SK-N-SH (cell line): Measurements from ENCODE around the gene ITGAE. TPM values are rescaled to one million over a fixed set of nuclear protein-coding genes. Genes with fewer than 3 reads are reported as not detected.
"Not testable (repeated sequence)": the region's sequence is repeated elsewhere in the genome, so short reads cannot be mapped to it uniquely, and the experiment has no call there.

Source experiments
- CTCF ChIA-PET: fragments of 300-600, 350-600 bp; formaldehyde crosslinking; extraction: SDS; loops from one replicate; lab custom pipeline; 2021; lab: Yijun Ruan, JAX
- POLR2A ChIA-PET: fragments of 350-600 bp; sonication (Branson Sonifier 250); formaldehyde crosslinking; extraction: SDS; loops from one replicate; lab custom pipeline; 2020; ENCODE audit warnings: antibody characterized with exemption, inconsistent platforms; lab: Yijun Ruan, JAX
- DNase-seq: peaks from one replicate; pipeline ENCODE4 v3.0.0; 2012
- H2AFZ ChIP-seq: fragments of 200-600 bp; sonication (generic); 2 replicates; pipeline ENCODE4 v1.8.1; 2016; ENCODE audit warnings: antibody characterized with exemption, mild to moderate bottlenecking, low read depth
- H3F3A ChIP-seq: fragments of 200-600 bp; sonication (generic); replicated peaks from 2 replicates; pipeline ENCODE3; 2016; ENCODE audit warnings: antibody characterized with exemption, mild to moderate bottlenecking; ENCODE audit not compliant: insufficient read depth
- H3K27ac ChIP-seq, 2 experiments: fragments of 200-500 bp in 1 of 2; fragments of 200-600 bp in 1 of 2; sonication (Bioruptor generic) in 1 of 2; sonication (generic), shearing (Covaris generic) in 1 of 2; 2 replicates each; pipeline versions ENCODE4 v1.5.1 to v1.6.1; 2014 to 2016; ENCODE audit warnings: low read depth in 2 of 2, inconsistent platforms in 1 of 2, low read length in 1 of 2, mild to moderate bottlenecking in 1 of 2, mixed read lengths in 1 of 2
- H3K27me3 ChIP-seq: fragments of 200-600 bp; sonication (generic), shearing (Covaris generic); 2 replicates; pipeline ENCODE4 v1.6.1; 2016; ENCODE audit warnings: mixed run types; ENCODE audit not compliant: insufficient read depth
- H3K36me3 ChIP-seq, 2 experiments: fragments of 200-500 bp in 1 of 2; fragments of 200-600 bp in 1 of 2; sonication (Bioruptor generic) in 1 of 2; sonication (generic) in 1 of 2; replicated peaks in 1 of 2; 2 replicates each; pipeline versions ENCODE3 to v1.5.1; 2014 to 2016; ENCODE audit warnings: low read length in 1 of 2, mild to moderate bottlenecking in 1 of 2; ENCODE audit not compliant: insufficient read depth in 2 of 2, control insufficient read depth in 1 of 2
- H3K4me1 ChIP-seq, 2 experiments: fragments of 200-500 bp in 1 of 2; fragments of 200-600 bp in 1 of 2; sonication (Bioruptor generic) in 1 of 2; sonication (generic), shearing (Covaris generic) in 1 of 2; 2 replicates each; pipeline versions ENCODE4 v1.5.1 to v1.6.1; 2014 to 2016; ENCODE audit warnings: low read depth in 1 of 2, low read length in 1 of 2, mixed run types in 1 of 2; ENCODE audit not compliant: insufficient read depth in 2 of 2, control insufficient read depth in 1 of 2
- H3K4me2 ChIP-seq: fragments of 200-600 bp; sonication (generic), shearing (Covaris generic); 2 replicates; pipeline ENCODE4 v1.6.1; 2017; ENCODE audit warnings: mixed run types
- H3K4me3 ChIP-seq, 2 experiments: fragments of 200-500 bp in 1 of 2; fragments of 200-600 bp in 1 of 2; sonication (Bioruptor generic) in 1 of 2; sonication (generic), shearing (Covaris generic) in 1 of 2; 2 replicates each; pipeline versions ENCODE4 v1.5.1 to v1.8.1; 2014 to 2016; ENCODE audit warnings: low read depth in 2 of 2, inconsistent platforms in 1 of 2, low read length in 1 of 2, mild to moderate bottlenecking in 1 of 2, mixed read lengths in 1 of 2, moderate library complexity in 1 of 2
- H3K79me2 ChIP-seq: fragments of 200-600 bp; sonication (generic); 2 replicates; pipeline ENCODE4 v1.8.1; 2017; ENCODE audit warnings: mild to moderate bottlenecking; ENCODE audit not compliant: insufficient read depth
- H3K9ac ChIP-seq: fragments of 200-600 bp; sonication (generic); 2 replicates; pipeline ENCODE4 v1.6.1; 2017; ENCODE audit warnings: mixed run types
- H3K9me2 ChIP-seq: fragments of 200-600 bp; sonication (generic); 2 replicates; pipeline ENCODE4 v1.6.1; 2017; ENCODE audit warnings: mixed run types
- H3K9me3 ChIP-seq: fragments of 200-600 bp; sonication (generic); 2 replicates; pipeline ENCODE4 v1.6.1; 2017; ENCODE audit warnings: mixed run types, mild to moderate bottlenecking, moderate library complexity
- H4K20me1 ChIP-seq: fragments of 200-600 bp; sonication (generic); 2 replicates; pipeline ENCODE4 v1.6.1; 2017; ENCODE audit warnings: mild to moderate bottlenecking, mixed run types; ENCODE audit not compliant: insufficient read depth
- FOSL2 ChIP-seq: IDR thresholded peaks from 2 replicates; pipeline ENCODE4 v1.4.0; 2012; ENCODE audit warnings: low read depth, mild to moderate bottlenecking, moderate library complexity, borderline replicate concordance
- GATA2 ChIP-seq: sonication (generic); formaldehyde crosslinking; IDR thresholded peaks from 2 replicates; pipeline ENCODE4 v1.5.0; 2020; ENCODE audit warnings: mild to moderate bottlenecking, missing genetic modification reagents
- JUND ChIP-seq: IDR thresholded peaks from 2 replicates; pipeline ENCODE4 v1.4.0; 2012
- MEF2A ChIP-seq: IDR thresholded peaks from 2 replicates; pipeline ENCODE4 v1.4.0; 2012; ENCODE audit warnings: low read depth, borderline replicate concordance
- MXI1 ChIP-seq: IDR thresholded peaks from 2 replicates; pipeline ENCODE4 v1.6.1; 2012; ENCODE audit warnings: mild to moderate bottlenecking, low read depth, low read length, improper control_type of control experiment
- NRF1 ChIP-seq: IDR thresholded peaks from 2 replicates; pipeline ENCODE4 v1.6.1; 2012; ENCODE audit warnings: low read depth, mild to moderate bottlenecking, low read length
- SIN3A ChIP-seq: IDR thresholded peaks from 2 replicates; pipeline ENCODE4 v1.6.1; 2012; ENCODE audit warnings: low read depth, mild to moderate bottlenecking, low read length, moderate library complexity, borderline replicate concordance
- WGBS: methylation state at CpG from one replicate; pipeline ENCODE4 v1.1.6; 2017; ENCODE audit warnings: low lambda C conversion rate; 5-methylcytosine and 5-hydroxymethylcytosine counted together
- polyA plus RNA-seq, 3 experiments: library from polyadenylated mRNA; depleted of rRNA; stranded (reverse); fragments of >200 nt; gene quantifications; 2 replicates each; pipeline ENCODE4 v1.2.3, GENCODE V29; 2012
- TF ChIP-seq, protein P1 (sequence below): IDR thresholded peaks from 2 replicates; pipeline ENCODE4 v1.6.1; 2012; ENCODE audit warnings: mild to moderate bottlenecking, low read depth, low read length, moderate library complexity
- TF ChIP-seq, protein P2 (sequence below): IDR thresholded peaks from 2 replicates; pipeline ENCODE4 v1.4.0; 2012; ENCODE audit warnings: low read depth, borderline replicate concordance
- TF ChIP-seq, protein P3 (sequence below): fragments of 200-600 bp; sonication (generic); IDR thresholded peaks from 2 replicates; pipeline ENCODE4 v1.6.1; 2017; ENCODE audit warnings: antibody characterized with exemption, mild to moderate bottlenecking, moderate library complexity
- TF ChIP-seq, protein P4 (sequence below): IDR thresholded peaks from 2 replicates; pipeline ENCODE4 v1.4.0; 2012; ENCODE audit warnings: low read depth
- TF ChIP-seq, protein P5 (sequence below): fragments of 150-350 bp; IDR thresholded peaks from 2 replicates; pipeline ENCODE4 v1.6.1; 2017; ENCODE audit warnings: antibody characterized with exemption, low read length, low read depth, borderline replicate concordance

Gene ITGAE
- polyA plus RNA-seq, 1 of the 3 experiments (the other 2 are of a cell fraction) = 56.7 TPM

DNA sequence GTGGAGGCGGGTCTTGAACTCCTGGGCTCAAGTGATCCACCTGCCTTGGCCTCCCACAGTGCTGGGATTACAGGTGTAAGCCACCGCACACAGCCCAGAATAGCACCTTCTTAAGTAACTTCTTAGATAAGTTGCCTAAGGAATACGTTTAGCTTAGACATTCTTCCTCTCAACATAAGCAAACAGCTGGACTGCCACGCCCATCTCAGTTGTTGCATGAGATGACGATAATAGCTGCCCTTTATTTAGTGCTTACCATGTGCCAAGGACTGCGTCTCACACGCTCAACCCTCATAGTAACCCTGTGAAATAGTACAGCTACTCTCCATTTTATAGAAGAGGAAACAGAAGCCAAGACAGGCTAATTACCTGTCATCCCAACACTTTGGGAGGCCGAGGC is 65.5 kb downstream of the ITGAE start:
- POLR2A ChIA-PET = no interaction called here
- Histone ChIP-seq H3F3A (no peaks in the 10 kb centered on the region), H3K27ac (no peak overlapping the region), H4K20me1 (no peaks in the 10 kb centered on the region), H3K27me3 (no peaks in the 10 kb centered on the region), H2AFZ (no peak overlapping the region), H3K9me3 (no peaks in the 10 kb centered on the region), H3K9me2 (no peaks in the 10 kb centered on the region), H3K9ac (no peak overlapping the region), H3K4me1 (peaks cover 0 to 4% of the 10 kb centered on the region in 2 experiments; a peak in 1 of 4 replicates)
- TF ChIP-seq MEF2A = no peak
- TF ChIP-seq, protein P1, sequence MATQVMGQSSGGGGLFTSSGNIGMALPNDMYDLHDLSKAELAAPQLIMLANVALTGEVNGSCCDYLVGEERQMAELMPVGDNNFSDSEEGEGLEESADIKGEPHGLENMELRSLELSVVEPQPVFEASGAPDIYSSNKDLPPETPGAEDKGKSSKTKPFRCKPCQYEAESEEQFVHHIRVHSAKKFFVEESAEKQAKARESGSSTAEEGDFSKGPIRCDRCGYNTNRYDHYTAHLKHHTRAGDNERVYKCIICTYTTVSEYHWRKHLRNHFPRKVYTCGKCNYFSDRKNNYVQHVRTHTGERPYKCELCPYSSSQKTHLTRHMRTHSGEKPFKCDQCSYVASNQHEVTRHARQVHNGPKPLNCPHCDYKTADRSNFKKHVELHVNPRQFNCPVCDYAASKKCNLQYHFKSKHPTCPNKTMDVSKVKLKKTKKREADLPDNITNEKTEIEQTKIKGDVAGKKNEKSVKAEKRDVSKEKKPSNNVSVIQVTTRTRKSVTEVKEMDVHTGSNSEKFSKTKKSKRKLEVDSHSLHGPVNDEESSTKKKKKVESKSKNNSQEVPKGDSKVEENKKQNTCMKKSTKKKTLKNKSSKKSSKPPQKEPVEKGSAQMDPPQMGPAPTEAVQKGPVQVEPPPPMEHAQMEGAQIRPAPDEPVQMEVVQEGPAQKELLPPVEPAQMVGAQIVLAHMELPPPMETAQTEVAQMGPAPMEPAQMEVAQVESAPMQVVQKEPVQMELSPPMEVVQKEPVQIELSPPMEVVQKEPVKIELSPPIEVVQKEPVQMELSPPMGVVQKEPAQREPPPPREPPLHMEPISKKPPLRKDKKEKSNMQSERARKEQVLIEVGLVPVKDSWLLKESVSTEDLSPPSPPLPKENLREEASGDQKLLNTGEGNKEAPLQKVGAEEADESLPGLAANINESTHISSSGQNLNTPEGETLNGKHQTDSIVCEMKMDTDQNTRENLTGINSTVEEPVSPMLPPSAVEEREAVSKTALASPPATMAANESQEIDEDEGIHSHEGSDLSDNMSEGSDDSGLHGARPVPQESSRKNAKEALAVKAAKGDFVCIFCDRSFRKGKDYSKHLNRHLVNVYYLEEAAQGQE = no peak
- TF ChIP-seq, all 33 proteins: peak for 0
- Histone ChIP-seq H3K79me2 (no peaks in the 10 kb centered on the region), H3K4me3 (no peak overlapping the region), H3K4me2 (no peak overlapping the region), H3K36me3 (no peaks in the 10 kb centered on the region)
- CTCF ChIA-PET = interaction anchor here (0.6 to 7.2 kb wide), 13 partner anchors 10 to 687 kb away, joined by 3 to 97 read pairs (median 3); partner anchors contain the start of gene HASPIN
- 83% methylated on average over 8 of the region's 8 CpGs for WGBS
- DNase-seq = no peak

DNA sequence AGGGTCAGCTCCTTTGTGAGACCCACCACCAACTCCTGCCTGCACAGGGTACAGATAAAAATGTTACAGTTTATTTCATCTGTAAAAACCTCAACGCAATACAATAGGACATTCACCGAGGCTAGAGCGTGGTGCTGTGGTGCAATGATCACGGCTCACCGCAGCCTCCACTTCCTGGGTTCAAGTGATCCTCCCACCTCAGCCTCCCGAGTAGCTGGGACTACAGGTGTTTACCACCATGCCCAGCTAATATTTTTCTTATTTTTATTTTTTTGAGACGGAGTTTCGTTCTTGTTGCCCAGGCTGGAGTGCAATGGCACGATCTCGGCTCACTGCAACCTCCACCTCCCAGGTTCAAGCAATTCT is 66.1 kb downstream of the ITGAE start:
- H3K79me2 ChIP-seq, H3K9me2 ChIP-seq, DNase-seq, H3K9me3 ChIP-seq, H2AFZ ChIP-seq, H3K36me3 ChIP-seq, H3K4me1 ChIP-seq, H3K4me3 ChIP-seq, H4K20me1 ChIP-seq, H3K4me2 ChIP-seq, H3K27me3 ChIP-seq, H3K9ac ChIP-seq, H3K27ac ChIP-seq, H3F3A ChIP-seq: not testable (repeated sequence)
- ChIA-PET POLR2A (interaction anchor here (0.6 kb wide), 1 partner anchor 57 kb away, joined by 3 read pairs; no protein-coding TSS in a partner anchor), CTCF (interaction anchor here (0.6 to 7.2 kb wide), 14 partner anchors 9 to 1027 kb away, joined by 3 to 97 read pairs (median 3); partner anchors contain the start of gene HASPIN)
- 83% methylated on average over 10 of the region's 10 CpGs for WGBS

DNA sequence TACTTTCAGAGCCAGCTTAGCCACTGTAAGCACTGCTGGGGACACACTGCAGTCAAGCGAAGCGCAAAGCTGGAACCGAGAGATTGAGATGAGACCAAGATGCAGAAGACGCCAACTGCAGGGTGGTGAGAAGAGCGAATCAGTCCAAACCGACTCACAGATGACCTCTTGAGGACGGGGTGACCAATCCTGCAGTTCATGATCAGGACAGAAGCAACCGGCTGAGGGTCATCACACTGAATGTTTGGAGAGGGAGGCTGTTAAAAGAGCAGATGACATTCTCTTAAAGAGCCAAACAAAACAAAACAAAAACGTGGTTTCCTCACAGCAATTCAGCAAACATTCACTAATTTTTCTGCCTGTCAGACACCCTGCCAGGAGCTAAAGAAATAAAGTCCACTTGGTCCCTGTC is 68.8 kb downstream of the ITGAE start:
- Histone ChIP-seq H2AFZ (no peak overlapping the region), H3K9me3 (no peaks in the 10 kb centered on the region), H3K79me2 (peaks cover 8% of the 10 kb centered on the region; the same call in 1 of the 2 replicates), H4K20me1 (no peaks in the 10 kb centered on the region), H3K4me3 (no peak overlapping the region), H3K4me2 (no peak overlapping the region), H3K4me1 (peaks cover 0 to 5% of the 10 kb centered on the region in 2 experiments; a peak in 1 of 4 replicates), H3K27me3 (no peaks in the 10 kb centered on the region), H3K9ac (no peak overlapping the region), H3K9me2 (no peaks in the 10 kb centered on the region), H3K27ac (no peak overlapping the region), H3F3A (no peaks in the 10 kb centered on the region), H3K36me3 (no peaks in the 10 kb centered on the region)
- ChIA-PET POLR2A (no interaction called here), CTCF (interaction anchor here (1.5 to 7.2 kb wide), 2 partner anchors 6 to 95 kb away, joined by 8 to 97 read pairs; partner anchors contain the start of gene HASPIN)
- 77% methylated on average over 9 of the region's 9 CpGs for WGBS
- no peak for DNase-seq
- TF ChIP-seq GATA2 (CRISPR knock-in tag) (no peak), FOSL2 (no peak), SIN3A (no peak), JUND (no peak), MXI1 (no peak), NRF1 (no peak)
- TF ChIP-seq, protein P2, sequence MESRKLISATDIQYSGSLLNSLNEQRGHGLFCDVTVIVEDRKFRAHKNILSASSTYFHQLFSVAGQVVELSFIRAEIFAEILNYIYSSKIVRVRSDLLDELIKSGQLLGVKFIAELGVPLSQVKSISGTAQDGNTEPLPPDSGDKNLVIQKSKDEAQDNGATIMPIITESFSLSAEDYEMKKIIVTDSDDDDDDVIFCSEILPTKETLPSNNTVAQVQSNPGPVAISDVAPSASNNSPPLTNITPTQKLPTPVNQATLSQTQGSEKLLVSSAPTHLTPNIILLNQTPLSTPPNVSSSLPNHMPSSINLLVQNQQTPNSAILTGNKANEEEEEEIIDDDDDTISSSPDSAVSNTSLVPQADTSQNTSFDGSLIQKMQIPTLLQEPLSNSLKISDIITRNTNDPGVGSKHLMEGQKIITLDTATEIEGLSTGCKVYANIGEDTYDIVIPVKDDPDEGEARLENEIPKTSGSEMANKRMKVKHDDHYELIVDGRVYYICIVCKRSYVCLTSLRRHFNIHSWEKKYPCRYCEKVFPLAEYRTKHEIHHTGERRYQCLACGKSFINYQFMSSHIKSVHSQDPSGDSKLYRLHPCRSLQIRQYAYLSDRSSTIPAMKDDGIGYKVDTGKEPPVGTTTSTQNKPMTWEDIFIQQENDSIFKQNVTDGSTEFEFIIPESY = no peak
- TF ChIP-seq, protein P3, sequence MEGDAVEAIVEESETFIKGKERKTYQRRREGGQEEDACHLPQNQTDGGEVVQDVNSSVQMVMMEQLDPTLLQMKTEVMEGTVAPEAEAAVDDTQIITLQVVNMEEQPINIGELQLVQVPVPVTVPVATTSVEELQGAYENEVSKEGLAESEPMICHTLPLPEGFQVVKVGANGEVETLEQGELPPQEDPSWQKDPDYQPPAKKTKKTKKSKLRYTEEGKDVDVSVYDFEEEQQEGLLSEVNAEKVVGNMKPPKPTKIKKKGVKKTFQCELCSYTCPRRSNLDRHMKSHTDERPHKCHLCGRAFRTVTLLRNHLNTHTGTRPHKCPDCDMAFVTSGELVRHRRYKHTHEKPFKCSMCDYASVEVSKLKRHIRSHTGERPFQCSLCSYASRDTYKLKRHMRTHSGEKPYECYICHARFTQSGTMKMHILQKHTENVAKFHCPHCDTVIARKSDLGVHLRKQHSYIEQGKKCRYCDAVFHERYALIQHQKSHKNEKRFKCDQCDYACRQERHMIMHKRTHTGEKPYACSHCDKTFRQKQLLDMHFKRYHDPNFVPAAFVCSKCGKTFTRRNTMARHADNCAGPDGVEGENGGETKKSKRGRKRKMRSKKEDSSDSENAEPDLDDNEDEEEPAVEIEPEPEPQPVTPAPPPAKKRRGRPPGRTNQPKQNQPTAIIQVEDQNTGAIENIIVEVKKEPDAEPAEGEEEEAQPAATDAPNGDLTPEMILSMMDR = no peak
- TF ChIP-seq, protein P4, sequence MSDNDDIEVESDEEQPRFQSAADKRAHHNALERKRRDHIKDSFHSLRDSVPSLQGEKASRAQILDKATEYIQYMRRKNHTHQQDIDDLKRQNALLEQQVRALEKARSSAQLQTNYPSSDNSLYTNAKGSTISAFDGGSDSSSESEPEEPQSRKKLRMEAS = no peak
- TF ChIP-seq, protein P5, sequence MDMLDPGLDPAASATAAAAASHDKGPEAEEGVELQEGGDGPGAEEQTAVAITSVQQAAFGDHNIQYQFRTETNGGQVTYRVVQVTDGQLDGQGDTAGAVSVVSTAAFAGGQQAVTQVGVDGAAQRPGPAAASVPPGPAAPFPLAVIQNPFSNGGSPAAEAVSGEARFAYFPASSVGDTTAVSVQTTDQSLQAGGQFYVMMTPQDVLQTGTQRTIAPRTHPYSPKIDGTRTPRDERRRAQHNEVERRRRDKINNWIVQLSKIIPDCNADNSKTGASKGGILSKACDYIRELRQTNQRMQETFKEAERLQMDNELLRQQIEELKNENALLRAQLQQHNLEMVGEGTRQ = no peak
